GM23338 (cell line): ENCODE results near the gene XRCC6. TPM values are rescaled to one million over a fixed set of nuclear protein-coding genes. Genes with fewer than 3 reads are reported as not detected.
A peak's percentile ranks its signal among the peaks of the same experiment; 100 is the strongest.

Experiments used
- ATAC-seq: fragments of 200-7000 bp; cut with Tn5 transposase; 3 replicates; pipeline ENCODE4 v1.9.1; 2020
- DNase-seq: peaks from one replicate; pipeline ENCODE4 v3.0.0-alpha.2; 2015; ENCODE audit warnings: low spot score
- H2AFZ ChIP-seq: fragments of 200-600 bp; sonication (generic); 2 replicates; pipeline ENCODE4 v1.8.0; 2016; ENCODE audit warnings: antibody characterized with exemption, mild to moderate bottlenecking, moderate library complexity
- H3F3A ChIP-seq: fragments of 200-600 bp; sonication (generic); replicated peaks from 2 replicates; pipeline ENCODE4 v1.8.0; 2017; ENCODE audit warnings: antibody characterized with exemption, mixed run types, low read depth
- H3K27ac ChIP-seq: fragments of 200-600 bp; sonication (generic); 2 replicates; pipeline ENCODE4 v1.6.1; 2016; ENCODE audit warnings: low read depth
- H3K27me3 ChIP-seq: fragments of 200-600 bp; sonication (generic); 2 replicates; pipeline ENCODE4 v1.8.0; 2016; ENCODE audit warnings: mild to moderate bottlenecking, mixed run types, moderate library complexity; ENCODE audit not compliant: insufficient read depth
- H3K36me3 ChIP-seq: fragments of 200-600 bp; sonication (generic); 2 replicates; pipeline ENCODE4 v1.8.0; 2016; ENCODE audit warnings: mild to moderate bottlenecking; ENCODE audit not compliant: insufficient read depth
- H3K4me1 ChIP-seq: fragments of 200-600 bp; sonication (generic); 2 replicates; pipeline ENCODE4 v1.8.0; 2016; ENCODE audit warnings: mild to moderate bottlenecking, moderate library complexity; ENCODE audit not compliant: insufficient read depth
- H3K4me2 ChIP-seq: fragments of 200-600 bp; sonication (generic); 2 replicates; pipeline ENCODE4 v1.7.1; 2017; ENCODE audit warnings: mixed run types
- H3K4me3 ChIP-seq: fragments of 200-600 bp; sonication (generic); 2 replicates; pipeline ENCODE4 v1.6.1; 2016; ENCODE audit warnings: mixed run types
- H3K79me2 ChIP-seq: fragments of 200-600 bp; sonication (generic); replicated peaks from 2 replicates; pipeline ENCODE4 v1.8.0; 2017; ENCODE audit warnings: mild to moderate bottlenecking; ENCODE audit not compliant: insufficient read depth
- H3K9me2 ChIP-seq: fragments of 200-600 bp; sonication (generic); 2 replicates; pipeline ENCODE4 v1.8.0; 2017; ENCODE audit not compliant: insufficient read depth
- H4K20me1 ChIP-seq: fragments of 200-600 bp; sonication (generic); replicated peaks from 2 replicates; pipeline ENCODE4 v1.8.0; 2017; ENCODE audit warnings: mild to moderate bottlenecking; ENCODE audit not compliant: insufficient read depth
- H3K27ac Mint-ChIP-seq: 2 replicates; pipeline ENCODE4 v1.8.0; 2020; ENCODE audit warnings: inconsistent platforms, mild to moderate bottlenecking, moderate library complexity, mixed read lengths
- H3K27me3 Mint-ChIP-seq: 3 replicates; pipeline ENCODE4 v1.8.0; 2022; ENCODE audit warnings: low read depth, mild to moderate bottlenecking, moderate library complexity, mixed read lengths, inconsistent platforms; ENCODE audit not compliant: insufficient read depth, poor library complexity
- H3K36me3 Mint-ChIP-seq: 3 replicates; pipeline ENCODE4 v1.8.0; 2021; ENCODE audit warnings: low read depth, mild to moderate bottlenecking, inconsistent platforms, moderate library complexity, mixed read lengths
- H3K4me1 Mint-ChIP-seq: 3 replicates; pipeline ENCODE4 v1.8.0; 2020; ENCODE audit warnings: mild to moderate bottlenecking, inconsistent platforms, mixed read lengths
- H3K4me3 Mint-ChIP-seq: 3 replicates; pipeline ENCODE4 v1.8.0; 2021; ENCODE audit warnings: moderate library complexity, mild to moderate bottlenecking, inconsistent platforms, mixed read lengths
- H3K9me3 Mint-ChIP-seq: 3 replicates; pipeline ENCODE4 v1.8.0; 2020; ENCODE audit warnings: moderate library complexity, mild to moderate bottlenecking, inconsistent platforms, mixed read lengths
- NANOG ChIP-seq: IDR thresholded peaks from 2 replicates; pipeline ENCODE4 v1.6.1; 2016; ENCODE audit warnings: antibody characterized with exemption, borderline replicate concordance
- POLR2AphosphoS5 ChIP-seq: IDR thresholded peaks from 2 replicates; pipeline ENCODE4 v1.6.1; 2016; ENCODE audit warnings: antibody characterized with exemption, low read depth
- STAT1 ChIP-seq: IDR thresholded peaks from one replicate; pipeline ENCODE4 v1.6.1; 2016; ENCODE audit warnings: antibody characterized with exemption; ENCODE audit not compliant: unreplicated experiment
- ZNF114 ChIP-seq: fragments of 250-450 bp; sonication (Bioruptor Pico); IDR thresholded peaks from 2 replicates; pipeline ENCODE4 v1.5.0; 2020; ENCODE audit warnings: mild to moderate bottlenecking, moderate library complexity
- ZNF331 ChIP-seq: fragments of 250-450 bp; sonication (Bioruptor Pico); IDR thresholded peaks from 2 replicates; pipeline ENCODE4 v1.5.0; 2020; ENCODE audit warnings: low read depth, mild to moderate bottlenecking, moderate library complexity
- polyA plus RNA-seq: library from polyadenylated mRNA; unstranded; fragments of >200 nt; fragmentation: Nextera tagmentation; extraction: Ambion mirVana; gene quantifications from 2 replicates; pipeline ENCODE4 v1.2.1, GENCODE V29; 2016
- total RNA-seq: library from RNA; depleted of rRNA; stranded (reverse); fragments of >200 nt; shearing (Covaris generic); gene quantifications from 2 replicates; pipeline ENCODE4 v1.2.3, GENCODE V29; 2014
- TF ChIP-seq, protein P1 (sequence below): fragments of 250-450 bp; sonication (Bioruptor Pico); IDR thresholded peaks from 2 replicates; pipeline ENCODE4 v1.5.0; 2020; ENCODE audit warnings: mild to moderate bottlenecking, moderate library complexity
- TF ChIP-seq, protein P2 (sequence below): IDR thresholded peaks from one replicate; pipeline ENCODE4 v1.6.1; 2018; ENCODE audit warnings: antibody characterized with exemption; ENCODE audit not compliant: unreplicated experiment

Gene XRCC6
- total and polyA plus RNA-seq, 2 experiments from 2014 or later, result 351 to 498 TPM

GRCh38 chr22:41620589-41621098 lies 451 bp upstream of the XRCC6 start, which contains the start of gene DESI1 (continued):
- TF ChIP-seq, protein P1, sequence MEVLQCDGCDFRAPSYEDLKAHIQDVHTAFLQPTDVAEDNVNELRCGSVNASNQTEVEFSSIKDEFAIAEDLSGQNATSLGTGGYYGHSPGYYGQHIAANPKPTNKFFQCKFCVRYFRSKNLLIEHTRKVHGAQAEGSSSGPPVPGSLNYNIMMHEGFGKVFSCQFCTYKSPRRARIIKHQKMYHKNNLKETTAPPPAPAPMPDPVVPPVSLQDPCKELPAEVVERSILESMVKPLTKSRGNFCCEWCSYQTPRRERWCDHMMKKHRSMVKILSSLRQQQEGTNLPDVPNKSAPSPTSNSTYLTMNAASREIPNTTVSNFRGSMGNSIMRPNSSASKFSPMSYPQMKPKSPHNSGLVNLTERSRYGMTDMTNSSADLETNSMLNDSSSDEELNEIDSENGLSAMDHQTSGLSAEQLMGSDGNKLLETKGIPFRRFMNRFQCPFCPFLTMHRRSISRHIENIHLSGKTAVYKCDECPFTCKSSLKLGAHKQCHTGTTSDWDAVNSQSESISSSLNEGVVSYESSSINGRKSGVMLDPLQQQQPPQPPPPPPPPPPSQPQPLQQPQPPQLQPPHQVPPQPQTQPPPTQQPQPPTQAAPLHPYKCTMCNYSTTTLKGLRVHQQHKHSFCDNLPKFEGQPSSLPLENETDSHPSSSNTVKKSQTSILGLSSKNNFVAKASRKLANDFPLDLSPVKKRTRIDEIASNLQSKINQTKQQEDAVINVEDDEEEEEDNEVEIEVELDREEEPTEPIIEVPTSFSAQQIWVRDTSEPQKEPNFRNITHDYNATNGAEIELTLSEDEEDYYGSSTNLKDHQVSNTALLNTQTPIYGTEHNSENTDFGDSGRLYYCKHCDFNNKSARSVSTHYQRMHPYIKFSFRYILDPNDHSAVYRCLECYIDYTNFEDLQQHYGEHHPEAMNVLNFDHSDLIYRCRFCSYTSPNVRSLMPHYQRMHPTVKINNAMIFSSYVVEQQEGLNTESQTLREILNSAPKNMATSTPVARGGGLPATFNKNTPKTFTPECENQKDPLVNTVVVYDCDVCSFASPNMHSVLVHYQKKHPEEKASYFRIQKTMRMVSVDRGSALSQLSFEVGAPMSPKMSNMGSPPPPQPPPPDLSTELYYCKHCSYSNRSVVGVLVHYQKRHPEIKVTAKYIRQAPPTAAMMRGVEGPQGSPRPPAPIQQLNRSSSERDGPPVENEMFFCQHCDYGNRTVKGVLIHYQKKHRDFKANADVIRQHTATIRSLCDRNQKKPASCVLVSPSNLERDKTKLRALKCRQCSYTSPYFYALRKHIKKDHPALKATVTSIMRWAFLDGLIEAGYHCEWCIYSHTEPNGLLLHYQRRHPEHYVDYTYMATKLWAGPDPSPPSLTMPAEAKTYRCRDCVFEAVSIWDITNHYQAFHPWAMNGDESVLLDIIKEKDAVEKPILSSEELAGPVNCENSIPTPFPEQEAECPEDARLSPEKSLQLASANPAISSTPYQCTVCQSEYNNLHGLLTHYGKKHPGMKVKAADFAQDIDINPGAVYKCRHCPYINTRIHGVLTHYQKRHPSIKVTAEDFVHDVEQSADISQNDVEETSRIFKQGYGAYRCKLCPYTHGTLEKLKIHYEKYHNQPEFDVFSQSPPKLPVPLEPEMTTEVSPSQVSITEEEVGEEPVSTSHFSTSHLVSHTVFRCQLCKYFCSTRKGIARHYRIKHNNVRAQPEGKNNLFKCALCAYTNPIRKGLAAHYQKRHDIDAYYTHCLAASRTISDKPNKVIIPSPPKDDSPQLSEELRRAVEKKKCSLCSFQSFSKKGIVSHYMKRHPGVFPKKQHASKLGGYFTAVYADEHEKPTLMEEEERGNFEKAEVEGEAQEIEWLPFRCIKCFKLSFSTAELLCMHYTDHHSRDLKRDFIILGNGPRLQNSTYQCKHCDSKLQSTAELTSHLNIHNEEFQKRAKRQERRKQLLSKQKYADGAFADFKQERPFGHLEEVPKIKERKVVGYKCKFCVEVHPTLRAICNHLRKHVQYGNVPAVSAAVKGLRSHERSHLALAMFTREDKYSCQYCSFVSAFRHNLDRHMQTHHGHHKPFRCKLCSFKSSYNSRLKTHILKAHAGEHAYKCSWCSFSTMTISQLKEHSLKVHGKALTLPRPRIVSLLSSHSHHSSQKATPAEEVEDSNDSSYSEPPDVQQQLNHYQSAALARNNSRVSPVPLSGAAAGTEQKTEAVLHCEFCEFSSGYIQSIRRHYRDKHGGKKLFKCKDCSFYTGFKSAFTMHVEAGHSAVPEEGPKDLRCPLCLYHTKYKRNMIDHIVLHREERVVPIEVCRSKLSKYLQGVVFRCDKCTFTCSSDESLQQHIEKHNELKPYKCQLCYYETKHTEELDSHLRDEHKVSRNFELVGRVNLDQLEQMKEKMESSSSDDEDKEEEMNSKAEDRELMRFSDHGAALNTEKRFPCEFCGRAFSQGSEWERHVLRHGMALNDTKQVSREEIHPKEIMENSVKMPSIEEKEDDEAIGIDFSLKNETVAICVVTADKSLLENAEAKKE (CRISPR knock-in tag), result no peak
- no peak for TF ChIP-seq ZNF331

- peaks cover 22% of the 10 kb centered on the region; the same call in 1 of the 2 replicates for H3F3A ChIP-seq
- DNase-seq, result no peak
- Mint-ChIP-seq H3K27ac (peak overlapping the region; percentile 100), H3K4me3 (peak overlapping the region; percentile 98), H3K9me3 (no peaks in the 10 kb centered on the region; the same call in 2 of the 3 replicates), H3K4me1 (peaks cover 20% of the 10 kb centered on the region), H3K27me3 (peaks cover 18% of the 10 kb centered on the region), H3K36me3 (peaks cover 51% of the 10 kb centered on the region)
- no peaks in the 10 kb centered on the region for H3K9me2 ChIP-seq
- no peaks in the 10 kb centered on the region for H3K27me3 ChIP-seq
- no peak overlapping the region for H2AFZ ChIP-seq
- peaks cover 18% of the 10 kb centered on the region for H4K20me1 ChIP-seq
- no peak for ATAC-seq
- peaks cover 15% of the 10 kb centered on the region for H3K4me1 ChIP-seq
- peak overlapping the region; percentile 98 for H3K27ac ChIP-seq
- peaks cover 73% of the 10 kb centered on the region for H3K79me2 ChIP-seq
- peak overlapping the region; percentile 80 for H3K4me3 ChIP-seq
- peak overlapping the region; percentile 82 for H3K4me2 ChIP-seq
- H3K36me3 ChIP-seq, result peaks cover 30% of the 10 kb centered on the region
- TF ChIP-seq NANOG (no peak), POLR2AphosphoS5 (no peak), STAT1 (no peak), ZNF114 (CRISPR knock-in tag) (no peak)
- TF ChIP-seq, protein P1 (CRISPR knock-in tag), result no peak
- TF ChIP-seq, protein P2, sequence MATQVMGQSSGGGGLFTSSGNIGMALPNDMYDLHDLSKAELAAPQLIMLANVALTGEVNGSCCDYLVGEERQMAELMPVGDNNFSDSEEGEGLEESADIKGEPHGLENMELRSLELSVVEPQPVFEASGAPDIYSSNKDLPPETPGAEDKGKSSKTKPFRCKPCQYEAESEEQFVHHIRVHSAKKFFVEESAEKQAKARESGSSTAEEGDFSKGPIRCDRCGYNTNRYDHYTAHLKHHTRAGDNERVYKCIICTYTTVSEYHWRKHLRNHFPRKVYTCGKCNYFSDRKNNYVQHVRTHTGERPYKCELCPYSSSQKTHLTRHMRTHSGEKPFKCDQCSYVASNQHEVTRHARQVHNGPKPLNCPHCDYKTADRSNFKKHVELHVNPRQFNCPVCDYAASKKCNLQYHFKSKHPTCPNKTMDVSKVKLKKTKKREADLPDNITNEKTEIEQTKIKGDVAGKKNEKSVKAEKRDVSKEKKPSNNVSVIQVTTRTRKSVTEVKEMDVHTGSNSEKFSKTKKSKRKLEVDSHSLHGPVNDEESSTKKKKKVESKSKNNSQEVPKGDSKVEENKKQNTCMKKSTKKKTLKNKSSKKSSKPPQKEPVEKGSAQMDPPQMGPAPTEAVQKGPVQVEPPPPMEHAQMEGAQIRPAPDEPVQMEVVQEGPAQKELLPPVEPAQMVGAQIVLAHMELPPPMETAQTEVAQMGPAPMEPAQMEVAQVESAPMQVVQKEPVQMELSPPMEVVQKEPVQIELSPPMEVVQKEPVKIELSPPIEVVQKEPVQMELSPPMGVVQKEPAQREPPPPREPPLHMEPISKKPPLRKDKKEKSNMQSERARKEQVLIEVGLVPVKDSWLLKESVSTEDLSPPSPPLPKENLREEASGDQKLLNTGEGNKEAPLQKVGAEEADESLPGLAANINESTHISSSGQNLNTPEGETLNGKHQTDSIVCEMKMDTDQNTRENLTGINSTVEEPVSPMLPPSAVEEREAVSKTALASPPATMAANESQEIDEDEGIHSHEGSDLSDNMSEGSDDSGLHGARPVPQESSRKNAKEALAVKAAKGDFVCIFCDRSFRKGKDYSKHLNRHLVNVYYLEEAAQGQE, result no peak
Measured at GRCh38 chr22:41621911-41622179, 750 bp downstream of the XRCC6 start.
